Measurements from ENCODE around the gene SF3A1.

DNA sequence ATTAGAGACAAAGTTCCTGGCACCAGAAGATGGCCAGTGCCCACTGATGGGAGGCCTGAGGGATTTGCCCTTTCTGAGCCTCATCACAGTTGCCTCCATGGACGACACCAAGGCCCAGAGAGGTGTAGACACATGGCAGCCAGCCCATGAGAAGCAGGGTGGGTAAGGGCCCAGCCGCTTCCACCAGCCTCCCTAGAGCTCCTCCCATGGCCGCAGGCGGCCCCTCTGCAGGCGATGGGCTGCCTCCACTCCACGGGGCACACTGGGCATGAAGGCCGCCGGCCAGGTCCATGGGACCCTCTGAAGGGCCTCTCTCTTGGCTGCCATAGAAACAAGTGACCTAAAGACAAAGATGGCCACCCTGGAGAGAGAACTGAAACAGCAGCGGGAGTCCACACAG is 14.6 kb upstream of the SF3A1 start:
- TF ChIP-seq CTCF (IDR thresholded peaks at IDR 0.05) (no peak), POLR2A (IDR thresholded peaks at IDR 0.05) (no peak)

Data from esophagus squamous epithelium (tissue), 4 donors.